ENCODE results near the gene C1R.

Gene C1R

GRCh38 chr12:7092229-7092985 lies at the start of gene C1R:
Gene C1R, minus strand, starts transcription at chr12:7092445. Its CDS starts 57 bp downstream, at chr12:7092388.
- DNase-seq: no peak

GRCh38 chr12:7141351-7142005 lies 49.2 kb upstream of the C1R start:
- DNase-seq: no peak

- no peak for DNase-seq
Measured at GRCh38 chr12:7139200-7139599, 47.0 kb upstream of the C1R start.

- DNase-seq: no peak
Measured at GRCh38 chr12:7137908-7138307, 45.7 kb upstream of the C1R start.

- no peak for DNase-seq
Measured at GRCh38 chr12:7136676-7137075, 44.4 kb upstream of the C1R start.

- DNase-seq: no peak
Measured at GRCh38 chr12:7136071-7136470, 43.8 kb upstream of the C1R start.

- DNase-seq: no peak
Measured at GRCh38 chr12:7134396-7135166, 42.3 kb upstream of the C1R start.

- DNase-seq: no peak
Measured at GRCh38 chr12:7131502-7131866, 39.2 kb upstream of the C1R start.

GRCh38 chr12:7130701-7131501 lies 38.7 kb upstream of the C1R start:
- no peak for DNase-seq

- DNase-seq: peak; percentile 71
Measured at GRCh38 chr12:7129872-7130691, 37.8 kb upstream of the C1R start, which contains the start of gene CLSTN3. Gene CLSTN3, plus strand, starts transcription at chr12:7130371. Its CDS starts 278 bp downstream, at chr12:7130649.

- no peak for DNase-seq
Measured at GRCh38 chr12:7129287-7129871, 37.1 kb upstream of the C1R start.

- DNase-seq: no peak
Measured at GRCh38 chr12:7128681-7129286, 36.5 kb upstream of the C1R start, which contains the start of gene RBP5. Gene RBP5, minus strand, starts transcription at chr12:7128889. Its CDS starts 114 bp downstream, at chr12:7128775.

GRCh38 chr12:7127916-7128626 lies 35.8 kb upstream of the C1R start:
- DNase-seq: no peak

GRCh38 chr12:7125632-7126227 lies 33.5 kb upstream of the C1R start:
- no peak for DNase-seq

- DNase-seq: no peak
Measured at GRCh38 chr12:7123806-7124522, 31.7 kb upstream of the C1R start.

- no peak for DNase-seq
Measured at GRCh38 chr12:7122811-7123769, 30.8 kb upstream of the C1R start.

GRCh38 chr12:7121324-7121723 lies 29.1 kb upstream of the C1R start:
- no peak for DNase-seq

- DNase-seq: no peak
Measured at GRCh38 chr12:7120166-7120565, 27.9 kb upstream of the C1R start.
